GM21737 (cell line): ENCODE results near the gene EPC1.
A peak's percentile ranks its signal among the peaks of the same experiment; 100 is the strongest.
"Not testable (repeated sequence)": the region's sequence is repeated elsewhere in the genome, so short reads cannot be mapped to it uniquely, and the experiment has no call there.

Experiments used
- ATAC-seq: cut with Tn5 transposase; IDR thresholded peaks from one replicate; pipeline ENCODE4 v1.9.1; 2021; ENCODE audit warnings: mild to moderate bottlenecking, moderate library complexity; ENCODE audit not compliant: unreplicated experiment

The EPC1 gene

GRCh38 chr10:32372000-32372875 lies 25.3 kb upstream of the EPC1 start:
- ATAC-seq: no peak

GRCh38 chr10:32371101-32371500 lies 24.1 kb upstream of the EPC1 start:
- ATAC-seq: no peak

GRCh38 chr10:32367793-32368453 lies 21.0 kb upstream of the EPC1 start:
- no peak for ATAC-seq

DNA sequence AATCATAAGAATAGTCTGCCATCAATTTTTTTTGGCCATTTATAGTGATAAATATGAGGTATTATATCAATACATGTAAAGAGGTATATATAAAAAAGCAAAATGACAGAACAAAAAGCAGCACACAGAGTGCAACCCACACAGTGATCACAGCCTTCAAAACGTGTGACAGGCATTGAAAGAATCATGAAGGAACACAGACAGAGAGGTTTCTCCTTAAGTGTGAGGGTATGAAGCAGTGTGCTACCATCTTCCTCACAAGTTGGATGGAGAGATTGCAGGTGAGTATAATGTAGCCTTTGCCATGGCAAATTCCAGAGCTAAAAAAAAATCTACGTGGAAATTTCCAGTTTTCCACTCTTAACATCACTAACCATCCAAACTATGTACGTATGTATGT lies 19.6 kb upstream of the EPC1 start:
- no peak for ATAC-seq

GRCh38 chr10:32366111-32366510 lies 19.2 kb upstream of the EPC1 start:
- no peak for ATAC-seq

GRCh38 chr10:32365404-32365803 lies 18.4 kb upstream of the EPC1 start:
- ATAC-seq: not testable (repeated sequence)

GRCh38 chr10:32362571-32362970 lies 15.6 kb upstream of the EPC1 start:
- no peak for ATAC-seq

GRCh38 chr10:32360884-32361283 lies 13.9 kb upstream of the EPC1 start:
- ATAC-seq: no peak

- ATAC-seq: no peak
These were observed 13.3 kb upstream of the EPC1 start for GRCh38 chr10:32360241-32360640.

- no peak for ATAC-seq
These were observed 10.2 kb upstream of the EPC1 start for GRCh38 chr10:32357056-32357735.

GRCh38 chr10:32354690-32355089 lies 7.7 kb upstream of the EPC1 start:
- not testable (repeated sequence) for ATAC-seq

GRCh38 chr10:32350811-32351350 lies 3.9 kb upstream of the EPC1 start:
- ATAC-seq: no peak

- no peak for ATAC-seq
These were observed 3.2 kb upstream of the EPC1 start for GRCh38 chr10:32349968-32350738.

DNA sequence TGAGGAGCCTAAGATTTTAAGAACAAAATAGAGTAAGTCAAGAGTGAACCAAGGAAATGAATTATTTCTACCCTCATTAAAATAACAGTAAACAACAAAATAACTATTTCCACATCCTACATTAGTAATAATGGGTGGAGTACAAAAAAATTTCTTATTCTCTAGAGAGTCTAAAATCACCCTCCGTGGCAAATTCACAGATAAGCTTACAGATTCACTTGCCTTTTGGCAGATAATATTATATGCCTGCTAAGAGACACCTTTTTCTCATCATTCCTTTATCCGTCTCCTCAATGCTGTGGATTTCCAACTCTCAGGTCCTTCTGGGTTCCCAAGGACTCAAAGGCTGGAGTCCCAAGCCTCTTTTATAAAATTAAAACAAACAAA lies 2.2 kb upstream of the EPC1 start:
- ATAC-seq: no peak

DNA sequence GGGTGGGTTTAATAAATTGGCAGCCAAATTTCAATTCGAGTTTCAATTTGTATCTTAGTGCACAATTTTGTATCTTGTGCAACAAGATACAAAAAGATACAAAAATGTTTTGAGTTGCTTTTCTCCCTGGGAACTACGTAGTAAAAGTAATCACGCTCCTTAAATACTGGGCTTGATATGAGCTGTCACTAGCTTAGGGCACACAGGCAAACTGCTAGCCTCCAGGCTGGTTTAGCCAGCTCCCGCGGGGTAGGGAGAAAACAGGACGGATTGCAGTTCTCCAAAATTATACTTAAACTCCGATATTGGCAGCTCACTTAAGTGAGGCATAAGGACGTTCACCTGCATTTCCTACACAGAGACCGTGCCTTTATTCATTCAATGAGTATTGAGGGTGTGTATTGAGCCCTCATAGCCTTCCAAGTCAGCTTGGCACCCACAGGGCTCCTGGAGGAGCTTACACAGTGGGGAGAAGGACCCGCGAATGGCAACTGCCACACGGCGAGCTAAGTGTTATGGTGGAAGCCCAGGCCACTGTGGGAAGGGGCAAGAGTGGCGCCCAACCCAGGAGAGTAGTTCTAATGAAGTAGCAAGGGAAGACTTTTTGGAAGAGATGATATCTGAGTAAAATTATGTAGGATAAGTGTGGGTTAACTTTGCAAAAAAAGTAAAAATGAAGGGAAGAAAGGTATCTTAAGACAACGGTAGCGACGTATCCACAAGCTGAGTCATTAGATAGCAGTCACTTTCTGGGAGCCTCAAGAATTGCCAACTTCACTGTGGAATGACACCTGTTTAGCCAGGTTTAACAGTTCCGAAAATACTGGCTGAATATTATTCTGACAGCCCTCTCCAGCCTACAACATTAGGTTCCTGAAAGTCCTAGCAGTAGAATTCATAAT lies 1.6 kb upstream of the EPC1 start:
- ATAC-seq: no peak

GRCh38 chr10:32347363-32348022 lies 535 bp upstream of the EPC1 start:
- peak; percentile 21 for ATAC-seq

DNA sequence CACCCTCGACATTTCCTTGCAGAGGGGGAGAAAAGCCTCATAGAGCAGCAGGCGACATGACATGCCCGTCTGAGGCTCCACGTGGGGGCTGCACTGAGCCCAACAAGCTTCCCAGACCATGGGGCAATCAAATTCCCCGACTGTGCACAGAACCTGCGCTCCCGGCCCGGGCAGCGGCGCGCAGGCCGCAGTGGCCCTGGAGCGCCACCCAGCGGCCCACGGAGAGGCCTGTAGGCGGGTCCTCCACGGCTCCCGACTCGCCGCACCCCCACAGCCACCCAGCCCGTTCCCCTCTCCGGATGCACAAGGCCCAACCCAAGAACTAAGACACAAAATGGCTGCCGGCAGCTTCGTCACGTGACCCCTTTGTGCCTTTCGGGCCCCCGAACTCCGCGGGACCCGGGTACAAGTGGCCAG lies 816 bp downstream of the EPC1 start:
- peak; percentile 83 for ATAC-seq

DNA sequence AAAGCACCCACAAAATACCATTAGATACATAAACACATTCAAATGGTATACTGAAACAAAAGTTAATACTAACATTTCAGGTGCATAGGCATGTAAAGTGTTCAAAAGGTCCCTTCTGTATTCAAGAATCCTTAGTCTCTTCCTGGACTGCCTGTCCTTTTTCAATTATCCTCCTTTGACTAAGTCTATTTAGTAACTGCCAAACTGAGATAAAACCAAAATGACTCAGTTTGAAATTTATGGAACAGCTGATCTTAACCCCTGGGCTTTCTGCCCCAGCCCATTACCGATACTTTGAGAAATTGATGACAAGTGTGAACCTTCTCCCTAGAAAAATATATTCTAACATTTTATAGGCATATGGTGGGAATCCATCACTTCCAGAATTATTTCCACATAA lies 5.4 kb downstream of the EPC1 start:
- ATAC-seq: no peak

GRCh38 chr10:32340596-32341180 lies 6.3 kb downstream of the EPC1 start:
- ATAC-seq: no peak
